Iris pigment epithelial cell (primary cell): ENCODE results near the gene COL26A1.
"Not testable (repeated sequence)": the region's sequence is repeated elsewhere in the genome, so short reads cannot be mapped to it uniquely, and the experiment has no call there.

Source experiments
- DNase-seq: peaks from one replicate; pipeline ENCODE4 v3.0.0-alpha.2; 2011; ENCODE audit warnings: low read depth

COL26A1 gene

GRCh38 chr7:101598422-101598985 lies 235.8 kb downstream of the COL26A1 start:
- DNase-seq: no peak

- no peak for DNase-seq
Observed at GRCh38 chr7:101598986-101599771, 236.5 kb downstream of the COL26A1 start.

- no peak for DNase-seq
Observed at GRCh38 chr7:101599787-101600186, 237.1 kb downstream of the COL26A1 start.

- DNase-seq: no peak
Observed at GRCh38 chr7:101602082-101602481, 239.4 kb downstream of the COL26A1 start.

- DNase-seq: peak; percentile 54
Observed at GRCh38 chr7:101602484-101603241, 240.0 kb downstream of the COL26A1 start.

- DNase-seq: no peak
Observed at GRCh38 chr7:101604331-101604933, 241.8 kb downstream of the COL26A1 start.

- DNase-seq: not testable (repeated sequence)
Observed at GRCh38 chr7:101604934-101605332, 242.3 kb downstream of the COL26A1 start.

- DNase-seq: no peak
Observed at GRCh38 chr7:101605611-101606497, 243.2 kb downstream of the COL26A1 start.

GRCh38 chr7:101606498-101606923 lies 243.8 kb downstream of the COL26A1 start:
- no peak for DNase-seq
